Natural killer cell treated with Interleukin-12 subunit alpha and Interleukin-12 subunit beta and Interleukin-15 and Interleukin-18, amount 100 ng/mL, for 72 hours (primary cell): ENCODE data around the gene KPNA1. TPM values are rescaled to one million over a fixed set of nuclear protein-coding genes. Genes with fewer than 3 reads are reported as not detected.
"Not testable (repeated sequence)": the region's sequence is repeated elsewhere in the genome, so short reads cannot be mapped to it uniquely, and the experiment has no call there.

Source experiments
- ATAC-seq, 2 donors: fragments of 150-1000 bp; cut with Tn5 transposase in 1 of 2; sonication (Bioruptor Pico), chemical (Tn5 transposase) in 1 of 2; 2 replicates each; pipeline ENCODE4 v1.10.0; 2021
- DNase-seq: peaks from one replicate; pipeline ENCODE4 v3.0.0; 2022; ENCODE audit warnings: low spot score
- H3K27ac Mint-ChIP-seq, 2 donors: 1 replicate in 1 of 2; 2 replicates in 1 of 2; pipeline ENCODE4 v1.8.0; 2022; ENCODE audit warnings: mixed read lengths in 2 of 2, mild to moderate bottlenecking in 1 of 2, moderate library complexity in 1 of 2
- H3K27me3 Mint-ChIP-seq, 2 donors: 1 replicate in 1 of 2; 2 replicates in 1 of 2; pipeline ENCODE4 v1.8.0; 2022; ENCODE audit warnings: mixed read lengths in 2 of 2
- H3K36me3 Mint-ChIP-seq: one replicate; pipeline ENCODE4 v1.8.0; 2022; ENCODE audit warnings: mixed read lengths
- H3K4me1 Mint-ChIP-seq, 2 donors: 1 replicate in 1 of 2; 2 replicates in 1 of 2; pipeline ENCODE4 v1.8.0; 2022; ENCODE audit warnings: low read depth in 2 of 2, mixed read lengths in 2 of 2, mild to moderate bottlenecking in 1 of 2
- H3K4me3 Mint-ChIP-seq: one replicate; pipeline ENCODE4 v1.8.0; 2022; ENCODE audit warnings: mixed read lengths
- H3K9me3 Mint-ChIP-seq: 2 replicates; pipeline ENCODE4 v1.8.0; 2022; ENCODE audit warnings: mixed read lengths
- total RNA-seq, 2 donors: library from RNA; stranded (reverse); gene quantifications; one replicate each; pipeline ENCODE4 v1.2.3, GENCODE V29; 2022

Gene KPNA1
- total RNA-seq, 2 donors from 2014 or later: 55.9 to 64.7 TPM

DNA sequence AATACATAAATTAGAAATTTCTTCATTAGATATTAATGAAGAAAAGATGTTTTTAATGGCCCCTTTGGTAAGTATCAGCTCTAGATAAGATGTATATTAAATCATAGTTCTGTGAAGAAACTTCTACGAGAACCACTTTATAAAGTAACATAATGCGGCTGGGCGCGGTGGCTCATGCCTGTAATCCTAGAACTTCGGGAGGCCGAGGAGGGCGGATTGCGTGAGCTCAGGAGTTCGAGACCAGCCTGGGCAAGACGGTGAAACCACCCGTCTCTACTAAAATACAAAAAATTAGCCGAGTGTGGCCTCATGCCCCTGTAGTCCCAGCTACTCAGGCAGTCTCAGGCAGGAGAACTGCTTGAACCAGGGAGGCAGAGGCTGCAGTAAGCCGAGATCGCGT is 2.5 kb downstream of the KPNA1 start:
- Mint-ChIP-seq H3K9me3 (no peaks in the 10 kb centered on the region), H3K27me3 (no peaks in the 10 kb centered on the region), H3K4me1 (peaks cover 37 to 63% of the 10 kb centered on the region in 2 donors), H3K27ac (no peak overlapping the region), H3K36me3 (no peaks in the 10 kb centered on the region), H3K4me3 (no peak overlapping the region)
- DNase-seq (no peak), ATAC-seq (no peak)

DNA sequence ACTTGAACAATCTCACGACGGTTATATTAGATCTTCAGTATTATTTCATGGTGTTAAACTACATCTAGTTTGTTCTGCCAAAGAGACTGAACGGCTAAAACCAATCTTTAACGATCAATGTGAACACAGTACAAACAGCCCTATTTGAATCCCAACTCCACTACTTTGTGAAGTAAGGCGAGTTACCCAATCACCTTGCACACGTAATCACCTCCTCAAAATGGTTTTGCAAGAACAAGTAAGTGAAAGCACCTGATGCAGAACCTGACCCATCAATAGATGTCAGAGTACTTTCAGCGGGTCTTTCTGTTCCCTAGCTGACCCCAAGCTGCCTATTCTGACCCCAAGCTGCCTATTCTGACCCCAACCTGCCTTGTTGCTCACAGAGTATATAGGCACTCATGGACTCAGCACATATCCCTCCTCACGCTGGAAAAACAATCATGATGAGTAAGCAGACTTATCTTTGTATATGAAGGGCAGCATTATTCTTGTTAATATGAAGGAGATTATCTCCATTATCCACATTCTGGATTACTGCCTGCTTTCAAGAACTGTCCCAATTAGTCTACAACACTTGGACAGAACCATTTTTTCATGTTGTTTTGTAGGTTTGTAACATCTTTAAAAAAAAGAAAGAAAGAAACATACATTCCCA is 3.7 kb downstream of the KPNA1 start:
- no peak overlapping the region for H3K4me3 Mint-ChIP-seq

DNA sequence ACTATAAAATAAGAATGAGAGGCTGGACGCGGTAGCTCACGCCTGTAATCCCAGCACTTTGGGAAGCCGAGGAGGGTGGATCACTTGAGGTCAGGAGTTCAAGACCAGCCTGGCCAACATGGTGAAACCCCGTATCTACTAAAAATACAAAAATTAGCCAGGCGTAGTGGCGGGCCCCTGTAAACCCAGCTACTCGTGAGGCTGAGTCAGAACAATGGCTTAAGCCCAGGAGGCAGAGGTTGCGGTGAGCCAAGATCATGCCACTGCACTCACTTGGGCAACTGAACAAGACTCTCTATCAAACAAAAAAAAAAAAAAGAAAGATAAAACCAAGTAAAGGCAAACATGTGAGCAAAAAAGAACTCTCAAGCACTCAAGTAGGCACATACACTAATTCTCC is 5.8 kb downstream of the KPNA1 start:
- H3K9me3 Mint-ChIP-seq, H3K4me3 Mint-ChIP-seq, H3K27ac Mint-ChIP-seq, H3K36me3 Mint-ChIP-seq, DNase-seq, H3K27me3 Mint-ChIP-seq, ATAC-seq: not testable (repeated sequence)
- H3K4me1 Mint-ChIP-seq: peaks cover 48 to 72% of the 10 kb centered on the region in 2 donors

More for the DNA sequence above, 3.7 kb downstream of the KPNA1 start:
- Mint-ChIP-seq H3K36me3 (no peaks in the 10 kb centered on the region), H3K9me3 (no peaks in the 10 kb centered on the region), H3K27ac (peak overlapping the region in 1 of 2 donors; percentile 32), H3K27me3 (no peaks in the 10 kb centered on the region), H3K4me1 (peaks cover 43 to 70% of the 10 kb centered on the region in 2 donors)
- ATAC-seq (no peak), DNase-seq (no peak)

DNA sequence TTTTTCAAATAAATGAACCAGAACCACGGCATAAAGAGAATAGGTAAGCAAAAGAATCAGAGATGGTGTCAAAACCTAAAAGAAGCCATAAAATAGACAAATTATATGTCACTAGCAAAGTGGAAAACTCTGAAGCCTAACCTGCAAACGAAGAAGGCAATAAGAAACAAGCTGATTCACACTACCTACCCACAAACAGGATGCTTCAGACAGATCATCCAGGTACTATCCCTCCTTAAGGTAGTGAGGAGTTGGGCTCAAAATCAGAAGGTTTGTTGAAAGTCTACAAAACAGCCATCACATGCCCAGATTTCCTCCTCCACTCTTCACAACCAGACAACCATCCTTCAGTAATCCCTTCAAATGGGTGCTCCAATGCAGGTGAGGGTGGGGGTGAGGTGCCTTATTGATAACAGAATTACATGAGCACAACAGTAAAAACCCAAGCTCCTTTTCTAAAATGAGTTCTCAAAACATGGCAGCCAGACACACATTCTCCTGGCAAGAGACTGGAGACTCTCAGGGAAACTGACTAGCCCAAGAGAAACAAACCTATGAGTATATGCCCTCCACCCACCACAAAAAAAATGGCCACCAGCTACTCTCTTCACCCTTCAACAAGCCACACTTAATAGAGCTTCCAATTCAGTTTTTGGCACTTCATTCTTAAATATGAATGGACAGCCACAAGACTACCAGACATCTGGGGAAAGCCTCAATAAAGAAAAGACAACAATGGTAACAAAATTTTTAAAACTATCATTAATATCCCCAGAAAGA is 6.4 kb downstream of the KPNA1 start:
- peaks cover 44 to 71% of the 10 kb centered on the region in 2 donors for H3K4me1 Mint-ChIP-seq
- H3K27me3 Mint-ChIP-seq: no peaks in the 10 kb centered on the region
- no peak overlapping the region for H3K27ac Mint-ChIP-seq
- DNase-seq: no peak
- no peaks in the 10 kb centered on the region for H3K36me3 Mint-ChIP-seq
- ATAC-seq: no peak
- no peak overlapping the region for H3K4me3 Mint-ChIP-seq
- no peaks in the 10 kb centered on the region for H3K9me3 Mint-ChIP-seq

DNA sequence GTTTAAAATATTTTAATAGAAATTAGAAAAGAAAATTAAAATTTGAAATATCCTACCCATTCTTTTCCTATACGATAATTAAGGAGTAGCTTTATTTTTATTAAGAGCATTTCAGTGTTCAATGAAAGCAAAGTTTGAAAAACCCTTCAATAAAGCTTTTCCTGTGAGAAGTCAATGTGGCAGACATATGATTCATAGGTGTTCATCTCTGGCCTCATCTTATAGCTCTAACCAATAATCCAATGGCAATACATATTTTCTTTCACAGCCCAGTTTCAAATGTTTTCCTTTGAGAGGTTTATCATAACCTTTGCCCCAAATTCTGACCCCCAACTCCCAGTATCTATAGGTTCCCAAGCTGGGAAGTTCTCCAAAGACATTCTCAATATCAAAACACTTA is 8.3 kb downstream of the KPNA1 start:
- Mint-ChIP-seq H3K4me1 (peaks cover 52 to 77% of the 10 kb centered on the region in 2 donors), H3K27me3 (no peaks in the 10 kb centered on the region), H3K9me3 (no peaks in the 10 kb centered on the region), H3K36me3 (no peaks in the 10 kb centered on the region), H3K4me3 (peak overlapping the region; percentile 24), H3K27ac (no peak overlapping the region)
- DNase-seq (no peak), ATAC-seq (peak in 1 of 2 donors; percentile 57)

DNA sequence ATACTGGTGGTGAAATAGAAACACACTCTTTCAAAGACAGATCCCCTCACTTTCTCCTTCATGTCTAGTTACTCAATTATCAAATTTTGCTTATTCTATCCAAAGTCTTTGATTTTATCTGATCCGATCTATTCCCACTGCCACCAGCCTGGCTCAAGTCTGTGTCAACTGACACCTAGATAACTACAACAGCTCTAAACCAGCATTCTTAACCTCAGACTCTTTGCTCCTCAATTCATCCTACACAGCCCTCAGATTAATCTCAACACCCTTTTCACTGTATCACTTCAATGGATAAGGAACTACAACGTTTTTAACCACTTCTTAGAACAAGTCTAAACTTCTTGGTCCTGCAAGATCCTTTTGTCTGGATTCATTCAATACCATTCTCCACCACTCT is 9.1 kb downstream of the KPNA1 start:
- Mint-ChIP-seq H3K36me3 (no peaks in the 10 kb centered on the region), H3K4me3 (no peak overlapping the region), H3K27ac (no peak overlapping the region), H3K9me3 (no peaks in the 10 kb centered on the region), H3K27me3 (no peaks in the 10 kb centered on the region), H3K4me1 (peaks cover 52 to 77% of the 10 kb centered on the region in 2 donors)
- ATAC-seq: no peak
- DNase-seq: no peak

DNA sequence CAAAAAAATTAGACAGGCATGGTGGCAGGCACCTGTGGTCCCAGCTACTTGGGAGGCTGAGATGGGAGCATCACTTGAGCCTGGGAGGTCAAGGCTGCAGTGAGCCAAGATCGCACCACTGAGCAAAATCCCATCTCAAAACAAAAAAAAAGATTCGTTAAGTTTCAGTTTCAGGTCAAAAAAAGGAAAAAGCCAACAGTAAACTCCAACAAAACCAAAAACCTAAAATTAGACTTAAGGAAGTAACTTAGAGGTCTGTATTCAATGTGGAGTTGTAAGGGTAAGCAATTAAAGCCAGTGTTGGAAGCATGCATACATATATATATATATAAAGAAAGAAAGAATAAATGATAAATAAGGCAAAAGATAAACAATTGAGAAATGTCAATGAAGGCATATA is 11.8 kb downstream of the KPNA1 start:
- no peaks in the 10 kb centered on the region for H3K9me3 Mint-ChIP-seq
- ATAC-seq: no peak
- H3K4me3 Mint-ChIP-seq: no peak overlapping the region
- H3K36me3 Mint-ChIP-seq: no peaks in the 10 kb centered on the region
- peaks cover 53 to 68% of the 10 kb centered on the region in 2 donors for H3K4me1 Mint-ChIP-seq
- DNase-seq: no peak
- H3K27me3 Mint-ChIP-seq: no peaks in the 10 kb centered on the region
- no peak overlapping the region for H3K27ac Mint-ChIP-seq

DNA sequence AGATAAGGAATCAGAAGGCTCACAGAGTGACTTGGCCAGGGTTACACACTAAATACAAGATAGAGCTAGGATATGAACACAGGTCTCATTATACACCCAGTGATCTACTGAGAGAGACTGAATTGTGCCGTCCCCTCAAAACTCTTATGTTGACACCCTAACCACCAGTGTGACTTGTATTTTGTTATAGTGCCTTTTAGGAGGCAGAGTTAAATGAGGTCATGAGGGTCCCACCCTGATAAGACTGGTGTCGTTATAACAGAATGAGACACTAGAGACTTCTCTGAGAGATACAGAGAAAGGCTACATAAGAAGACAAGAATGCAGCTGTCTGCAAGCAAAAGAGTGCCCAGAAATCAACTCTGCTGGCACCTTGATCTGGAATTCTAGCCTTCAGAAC is 12.6 kb downstream of the KPNA1 start:
- DNase-seq (no peak), ATAC-seq (peak in 1 of 2 donors; percentile 39)
- H3K27ac Mint-ChIP-seq: peak overlapping the region in 1 of 2 donors; percentile 60
- H3K36me3 Mint-ChIP-seq: no peaks in the 10 kb centered on the region
- H3K4me1 Mint-ChIP-seq: peaks cover 58 to 72% of the 10 kb centered on the region in 2 donors
- no peaks in the 10 kb centered on the region for H3K27me3 Mint-ChIP-seq
- H3K9me3 Mint-ChIP-seq: no peaks in the 10 kb centered on the region
- H3K4me3 Mint-ChIP-seq: no peak overlapping the region

DNA sequence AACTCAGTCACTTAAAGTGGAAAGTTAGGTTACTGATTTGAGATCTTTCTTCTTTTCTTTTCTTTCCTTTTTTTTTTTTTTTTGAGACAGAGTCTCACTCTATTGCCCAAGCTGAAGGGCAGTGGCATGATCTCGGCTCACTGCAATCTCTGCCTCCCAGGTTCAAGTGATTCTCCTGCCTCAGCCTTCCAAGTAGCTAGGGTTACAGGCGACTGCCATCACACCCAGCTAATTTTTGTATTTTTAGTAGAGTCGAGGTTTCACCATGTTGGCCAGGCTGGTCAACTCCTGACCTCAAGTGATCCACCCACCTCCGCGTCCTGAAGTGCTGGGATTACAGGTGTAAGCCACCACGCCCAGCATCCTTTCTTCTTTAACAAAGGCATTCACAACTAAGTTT is 13.8 kb downstream of the KPNA1 start:
- DNase-seq, ATAC-seq, H3K9me3 Mint-ChIP-seq, H3K27me3 Mint-ChIP-seq, H3K36me3 Mint-ChIP-seq, H3K4me3 Mint-ChIP-seq: not testable (repeated sequence)
- peak overlapping the region in 1 of 2 donors; percentile 60 for H3K27ac Mint-ChIP-seq
- H3K4me1 Mint-ChIP-seq: peaks cover 56 to 67% of the 10 kb centered on the region in 2 donors

DNA sequence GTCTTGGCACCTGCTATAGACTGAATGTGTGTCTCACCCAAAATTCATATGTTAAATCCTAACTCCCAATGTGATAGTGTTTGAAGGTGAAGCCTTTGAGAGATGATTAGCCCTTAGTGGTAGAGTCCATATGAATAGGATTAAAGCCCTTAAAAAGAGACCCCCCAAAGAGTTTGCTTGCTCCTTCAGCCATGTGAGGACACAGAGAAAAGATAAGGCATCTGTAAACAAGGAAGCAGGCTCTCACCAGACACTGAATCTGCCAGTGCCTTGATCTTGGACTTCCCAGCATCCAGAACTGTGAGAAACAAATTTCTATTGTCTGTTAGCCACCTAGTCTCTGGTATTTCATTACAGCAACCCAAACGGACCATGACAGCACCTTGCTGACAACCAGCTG is 16.6 kb downstream of the KPNA1 start:
- DNase-seq (no peak), ATAC-seq (no peak)
- Mint-ChIP-seq H3K9me3 (no peaks in the 10 kb centered on the region), H3K27me3 (no peaks in the 10 kb centered on the region), H3K4me1 (peaks cover 48 to 60% of the 10 kb centered on the region in 2 donors), H3K4me3 (peak overlapping the region; percentile 44), H3K36me3 (peaks cover 10% of the 10 kb centered on the region), H3K27ac (no peak overlapping the region)

DNA sequence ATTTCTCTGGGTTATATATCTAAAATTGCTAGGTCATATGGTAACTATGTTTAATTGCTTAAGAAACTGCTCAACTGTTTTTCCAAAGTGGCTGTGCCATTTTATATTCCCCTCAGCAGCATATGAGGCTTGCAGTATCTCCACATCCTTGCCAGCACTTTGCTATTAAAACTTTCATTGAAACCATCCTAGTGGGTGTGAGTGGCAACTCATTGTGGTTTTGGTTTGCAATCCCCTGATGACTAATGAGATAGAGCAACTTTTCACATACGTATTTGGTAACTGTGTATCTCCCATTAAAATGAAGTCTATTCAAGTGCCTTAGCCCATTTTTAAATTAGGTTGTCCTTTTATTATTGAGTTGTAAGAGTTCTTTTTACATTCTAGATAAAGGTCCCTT is 17.3 kb downstream of the KPNA1 start:
- Mint-ChIP-seq H3K9me3 (no peaks in the 10 kb centered on the region), H3K36me3 (peaks cover 14% of the 10 kb centered on the region), H3K4me3 (peak overlapping the region; percentile 44), H3K27ac (no peak overlapping the region), H3K4me1 (peaks cover 42 to 57% of the 10 kb centered on the region in 2 donors), H3K27me3 (no peaks in the 10 kb centered on the region)
- peak; percentile 98 to 99 for ATAC-seq
- DNase-seq: peak; percentile 82

DNA sequence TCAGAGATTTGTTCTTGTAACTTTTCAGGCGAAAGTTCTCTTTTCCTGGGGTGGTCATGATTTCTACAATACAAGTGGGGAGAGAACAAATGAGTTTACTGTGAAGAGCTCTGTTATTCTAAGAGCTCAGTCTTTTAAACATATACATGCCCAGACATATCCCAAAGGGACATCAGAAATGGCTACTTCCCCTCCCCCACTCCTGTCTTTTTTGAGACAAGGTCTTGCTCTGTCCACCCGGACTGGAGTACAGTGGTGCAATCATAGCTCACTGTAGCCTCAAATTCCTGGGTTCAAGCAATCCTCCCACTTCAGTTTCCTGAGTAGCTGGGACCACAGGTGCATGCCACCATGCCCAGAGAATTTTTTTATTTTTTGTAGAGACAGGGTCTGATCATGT is 18.2 kb downstream of the KPNA1 start:
- H3K27ac Mint-ChIP-seq: no peak overlapping the region
- H3K4me1 Mint-ChIP-seq: peaks cover 33 to 48% of the 10 kb centered on the region in 2 donors
- DNase-seq (no peak), ATAC-seq (no peak)
- H3K36me3 Mint-ChIP-seq: peaks cover 14% of the 10 kb centered on the region
- H3K9me3 Mint-ChIP-seq: no peaks in the 10 kb centered on the region
- no peak overlapping the region for H3K4me3 Mint-ChIP-seq
- H3K27me3 Mint-ChIP-seq: no peaks in the 10 kb centered on the region

DNA sequence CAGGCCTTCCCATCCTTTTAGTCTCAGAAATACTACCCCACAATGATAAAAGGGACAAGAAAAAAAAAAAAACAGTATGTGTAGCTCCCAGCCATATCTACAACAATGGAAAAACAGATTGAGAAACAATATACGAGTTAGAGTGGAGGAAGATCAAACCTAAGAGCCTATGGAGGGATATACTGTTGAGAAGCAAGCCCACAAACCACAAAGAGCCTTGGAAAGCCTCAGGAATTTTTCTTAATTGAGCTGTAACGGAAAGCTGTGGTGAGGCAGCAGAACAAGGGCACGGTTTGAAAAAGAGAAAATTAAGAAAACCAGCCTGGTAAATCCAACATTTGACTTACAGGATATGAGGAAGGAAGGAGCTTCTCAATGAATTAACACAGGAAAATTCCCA is 21.4 kb downstream of the KPNA1 start:
- H3K36me3 Mint-ChIP-seq: peaks cover 14% of the 10 kb centered on the region

DNA sequence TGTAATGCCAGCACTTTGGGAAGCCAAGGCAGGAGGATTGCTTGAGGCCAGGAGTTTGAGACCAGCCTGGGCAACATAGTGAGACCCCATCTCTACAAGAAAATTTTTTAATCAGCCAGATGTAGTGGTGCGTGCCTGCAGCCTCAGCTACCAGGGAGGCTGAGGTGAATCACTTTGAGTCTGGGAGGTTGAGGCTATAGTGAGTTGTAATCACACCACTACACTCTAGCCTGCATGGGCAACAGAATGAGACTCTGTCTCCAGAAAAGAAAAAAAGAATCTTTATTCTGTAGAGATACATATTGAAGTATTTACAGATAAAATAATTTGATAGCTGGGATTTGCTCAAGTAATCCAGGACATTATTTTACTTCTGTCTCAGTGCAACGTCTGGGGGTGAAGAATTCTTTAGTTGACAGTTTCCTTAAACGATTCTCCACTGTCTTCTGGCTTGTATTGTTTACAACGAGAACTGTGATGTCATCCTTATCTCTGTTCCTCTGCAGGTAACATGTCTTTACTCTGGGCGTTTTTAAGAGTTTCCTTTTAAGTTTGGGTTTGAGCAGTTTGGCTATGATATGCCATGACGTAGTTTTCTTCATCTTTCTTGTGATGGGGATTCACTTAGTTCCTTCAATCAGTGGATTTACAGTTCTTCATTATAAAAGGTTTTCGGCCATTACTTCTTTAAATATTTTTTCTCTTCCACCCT is 26.3 kb downstream of the KPNA1 start:
- no peak for ATAC-seq
- H3K27ac Mint-ChIP-seq: peak overlapping the region in 1 of 2 donors; percentile 26
- H3K36me3 Mint-ChIP-seq: peaks cover 6% of the 10 kb centered on the region

More for the DNA sequence above, 21.4 kb downstream of the KPNA1 start:
- Mint-ChIP-seq H3K9me3 (no peaks in the 10 kb centered on the region), H3K4me1 (peaks cover 26 to 30% of the 10 kb centered on the region in 2 donors), H3K4me3 (no peak overlapping the region), H3K27me3 (no peaks in the 10 kb centered on the region), H3K27ac (no peak overlapping the region)
- DNase-seq (no peak), ATAC-seq (no peak)

More for the DNA sequence above, 26.3 kb downstream of the KPNA1 start:
- H3K4me1 Mint-ChIP-seq: peaks cover 20 to 21% of the 10 kb centered on the region in 2 donors
- H3K9me3 Mint-ChIP-seq: no peaks in the 10 kb centered on the region
- no peaks in the 10 kb centered on the region for H3K27me3 Mint-ChIP-seq
- no peak for DNase-seq
- no peak overlapping the region for H3K4me3 Mint-ChIP-seq
